MCF 10A (cell line): ENCODE measurements around the gene TGFB3. TPM values are rescaled to one million over a fixed set of nuclear protein-coding genes. Genes with fewer than 3 reads are reported as not detected.

ENCODE experiments used
- BruUV-seq: library from RNA; stranded (reverse); fragments of 400-500 nt; replicated peaks from 2 replicates; lab custom pipeline; 2021; lab: Mats Ljungman, UMichigan
- CTCF ChIA-PET: fragments of 300-600 bp; sonication (Branson Sonifier 250); formaldehyde crosslinking; extraction: SDS; loops from one replicate; lab custom pipeline; 2021; ENCODE audit warnings: antibody characterized with exemption, inconsistent platforms; lab: Yijun Ruan, JAX
- POLR2A ChIA-PET: fragments of 300-600, 350-650 bp; sonication (Branson Sonifier 250); formaldehyde crosslinking; extraction: SDS; loops from one replicate; lab custom pipeline; 2020; ENCODE audit warnings: antibody characterized with exemption, inconsistent platforms; lab: Yijun Ruan, JAX
- DNase-seq: peaks from one replicate; pipeline ENCODE4 v3.0.0-alpha.2; 2018; ENCODE audit not compliant: unreplicated experiment
- H3K27ac Mint-ChIP-seq: one replicate; pipeline ENCODE4 v1.8.0; 2022; ENCODE audit warnings: mild to moderate bottlenecking, low read depth, mixed read lengths; ENCODE audit not compliant: unreplicated experiment
- H3K27me3 Mint-ChIP-seq: one replicate; pipeline ENCODE4 v1.8.0; 2022; ENCODE audit warnings: mixed read lengths; ENCODE audit not compliant: insufficient read depth, unreplicated experiment
- H3K36me3 Mint-ChIP-seq: one replicate; pipeline ENCODE4 v1.8.0; 2022; ENCODE audit warnings: mild to moderate bottlenecking, moderate library complexity, mixed read lengths; ENCODE audit not compliant: insufficient read depth, unreplicated experiment
- H3K4me1 Mint-ChIP-seq: one replicate; pipeline ENCODE4 v1.8.0; 2022; ENCODE audit warnings: mixed read lengths; ENCODE audit not compliant: insufficient read depth, unreplicated experiment
- H3K4me3 Mint-ChIP-seq: one replicate; pipeline ENCODE4 v1.8.0; 2022; ENCODE audit warnings: mild to moderate bottlenecking, moderate library complexity, mixed read lengths; ENCODE audit not compliant: unreplicated experiment
- H3K9me3 Mint-ChIP-seq: one replicate; pipeline ENCODE4 v1.8.0; 2022; ENCODE audit warnings: mixed read lengths; ENCODE audit not compliant: unreplicated experiment
- intact Hi-C: fragments of 100-400 bp; cut with micrococcal nuclease; formaldehyde crosslinking; loops from 2 replicates; pipeline ENCODE4 v1.14.1; 2022
- total RNA-seq: library from RNA; stranded (reverse); gene quantifications from 2 replicates; pipeline ENCODE4 v1.2.3, GENCODE V29; 2022
- TF ChIP-seq, protein P1 (sequence below): fragments of 200-600 bp; IDR thresholded peaks from one replicate; pipeline ENCODE4 v1.8.0; 2022; ENCODE audit warnings: antibody characterized with exemption, mild to moderate bottlenecking; ENCODE audit not compliant: unreplicated experiment

Gene TGFB3
- total RNA-seq, 1 experiment from 2014 or later = 1.5 TPM

DNA sequence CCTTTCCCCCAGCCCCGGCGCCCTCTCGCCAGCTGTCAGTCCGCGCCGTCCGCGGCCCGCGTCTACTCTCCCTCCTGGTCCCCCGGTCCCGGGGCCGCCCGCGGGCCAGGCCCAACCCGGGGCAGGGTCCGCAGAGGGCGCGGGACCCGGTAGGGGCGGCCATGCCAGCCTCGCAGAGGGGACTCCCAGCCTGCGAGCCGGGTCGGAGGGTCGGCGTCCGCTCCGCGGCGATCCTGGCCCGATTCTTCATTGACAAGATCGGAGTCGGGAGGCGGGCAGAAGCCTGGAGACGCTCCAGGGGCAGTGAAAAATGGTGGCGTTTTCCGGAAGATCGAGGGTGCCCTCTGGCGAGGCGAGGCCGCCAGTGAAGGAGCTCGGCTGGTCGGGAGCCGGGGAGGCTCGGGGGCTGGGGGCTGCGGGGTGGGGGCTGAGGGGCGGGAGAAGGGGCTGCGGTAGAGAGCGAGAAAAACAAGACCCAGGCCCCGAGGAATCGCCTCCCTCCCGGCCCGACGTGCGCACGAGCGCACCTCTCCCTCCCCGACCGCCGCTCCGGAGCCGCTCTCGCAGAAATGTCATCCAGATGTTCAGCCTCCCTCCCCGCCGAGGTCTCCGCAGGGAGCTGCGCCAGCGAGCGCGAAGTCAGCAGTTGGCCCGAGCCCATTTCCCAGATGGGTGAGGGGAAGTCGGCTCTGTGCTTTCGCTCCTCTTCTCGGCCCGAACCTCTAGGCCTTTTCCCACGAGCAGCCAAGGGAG lies 647 bp upstream of the TGFB3 start:
- BruUV-seq = no TSS peak
- Mint-ChIP-seq H3K36me3 (peaks cover 4% of the 10 kb centered on the region), H3K4me1 (peaks cover 34% of the 10 kb centered on the region), H3K27ac (peak overlapping the region; percentile 78), H3K4me3 (peak overlapping the region; percentile 73), H3K9me3 (no peaks in the 10 kb centered on the region), H3K27me3 (no peaks in the 10 kb centered on the region)
- TF ChIP-seq, protein P1, sequence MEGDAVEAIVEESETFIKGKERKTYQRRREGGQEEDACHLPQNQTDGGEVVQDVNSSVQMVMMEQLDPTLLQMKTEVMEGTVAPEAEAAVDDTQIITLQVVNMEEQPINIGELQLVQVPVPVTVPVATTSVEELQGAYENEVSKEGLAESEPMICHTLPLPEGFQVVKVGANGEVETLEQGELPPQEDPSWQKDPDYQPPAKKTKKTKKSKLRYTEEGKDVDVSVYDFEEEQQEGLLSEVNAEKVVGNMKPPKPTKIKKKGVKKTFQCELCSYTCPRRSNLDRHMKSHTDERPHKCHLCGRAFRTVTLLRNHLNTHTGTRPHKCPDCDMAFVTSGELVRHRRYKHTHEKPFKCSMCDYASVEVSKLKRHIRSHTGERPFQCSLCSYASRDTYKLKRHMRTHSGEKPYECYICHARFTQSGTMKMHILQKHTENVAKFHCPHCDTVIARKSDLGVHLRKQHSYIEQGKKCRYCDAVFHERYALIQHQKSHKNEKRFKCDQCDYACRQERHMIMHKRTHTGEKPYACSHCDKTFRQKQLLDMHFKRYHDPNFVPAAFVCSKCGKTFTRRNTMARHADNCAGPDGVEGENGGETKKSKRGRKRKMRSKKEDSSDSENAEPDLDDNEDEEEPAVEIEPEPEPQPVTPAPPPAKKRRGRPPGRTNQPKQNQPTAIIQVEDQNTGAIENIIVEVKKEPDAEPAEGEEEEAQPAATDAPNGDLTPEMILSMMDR = peak; percentile 72
- peak; percentile 81 for DNase-seq
- ChIA-PET CTCF (interaction anchor here (0.6 to 12.0 kb wide), 30 partner anchors 9 to 408 kb away, joined by 3 to 205 read pairs (median 3); partner anchors contain the start of gene FLVCR2), POLR2A (interaction anchor here (0.6 to 5.5 kb wide), 15 partner anchors 10 to 405 kb away, joined by 3 to 49 read pairs (median 4); partner anchors contain the start of genes ERG28 and TTLL5)
- intact Hi-C loops = loop anchor here (1.0 to 5.0 kb wide), 6 partner anchors 76 to 405 kb away; partner anchors contain the start of genes ERG28, FLVCR2 and TTLL5

DNA sequence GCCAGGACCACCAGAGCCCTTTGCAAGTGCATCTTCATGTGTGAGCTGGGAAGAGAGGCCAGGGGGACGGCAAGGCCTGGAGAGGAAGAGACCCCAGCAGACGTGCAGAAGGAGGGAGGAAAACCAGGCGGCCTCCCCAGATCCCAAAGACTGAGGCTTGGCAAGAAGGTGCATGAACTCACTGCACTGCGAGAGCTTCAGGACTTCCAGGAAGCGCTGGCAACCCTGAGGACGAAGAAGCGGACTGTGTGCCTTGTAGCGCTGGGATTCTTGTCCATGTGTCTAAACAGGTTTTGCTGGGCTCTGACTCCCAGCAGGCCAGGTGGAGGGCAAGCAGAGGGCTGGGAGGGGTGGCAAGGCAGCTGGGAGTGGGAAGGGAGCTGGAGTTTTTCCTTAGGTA lies 939 bp downstream of the TGFB3 start:
- intact Hi-C loops = loop anchor here (5.0 kb wide), 2 partner anchors 319 to 404 kb away; partner anchors contain the start of genes ERG28, FLVCR2 and TTLL5
- Mint-ChIP-seq H3K27ac (peak overlapping the region; percentile 44), H3K9me3 (no peaks in the 10 kb centered on the region), H3K27me3 (no peaks in the 10 kb centered on the region), H3K4me3 (peak overlapping the region; percentile 73), H3K36me3 (peaks cover 4% of the 10 kb centered on the region), H3K4me1 (peaks cover 27% of the 10 kb centered on the region)
- CTCF ChIA-PET = interaction anchor here (0.6 to 12.0 kb wide), 7 partner anchors 69 to 326 kb away, joined by 3 to 205 read pairs (median 4); no protein-coding TSS in a partner anchor
- POLR2A ChIA-PET = interaction anchor here (0.7 to 5.5 kb wide), 7 partner anchors 9 to 403 kb away, joined by 3 to 49 read pairs (median 7); no protein-coding TSS in a partner anchor
- no TSS peak for BruUV-seq
- DNase-seq = no peak
- TF ChIP-seq, protein P1 = no peak

DNA sequence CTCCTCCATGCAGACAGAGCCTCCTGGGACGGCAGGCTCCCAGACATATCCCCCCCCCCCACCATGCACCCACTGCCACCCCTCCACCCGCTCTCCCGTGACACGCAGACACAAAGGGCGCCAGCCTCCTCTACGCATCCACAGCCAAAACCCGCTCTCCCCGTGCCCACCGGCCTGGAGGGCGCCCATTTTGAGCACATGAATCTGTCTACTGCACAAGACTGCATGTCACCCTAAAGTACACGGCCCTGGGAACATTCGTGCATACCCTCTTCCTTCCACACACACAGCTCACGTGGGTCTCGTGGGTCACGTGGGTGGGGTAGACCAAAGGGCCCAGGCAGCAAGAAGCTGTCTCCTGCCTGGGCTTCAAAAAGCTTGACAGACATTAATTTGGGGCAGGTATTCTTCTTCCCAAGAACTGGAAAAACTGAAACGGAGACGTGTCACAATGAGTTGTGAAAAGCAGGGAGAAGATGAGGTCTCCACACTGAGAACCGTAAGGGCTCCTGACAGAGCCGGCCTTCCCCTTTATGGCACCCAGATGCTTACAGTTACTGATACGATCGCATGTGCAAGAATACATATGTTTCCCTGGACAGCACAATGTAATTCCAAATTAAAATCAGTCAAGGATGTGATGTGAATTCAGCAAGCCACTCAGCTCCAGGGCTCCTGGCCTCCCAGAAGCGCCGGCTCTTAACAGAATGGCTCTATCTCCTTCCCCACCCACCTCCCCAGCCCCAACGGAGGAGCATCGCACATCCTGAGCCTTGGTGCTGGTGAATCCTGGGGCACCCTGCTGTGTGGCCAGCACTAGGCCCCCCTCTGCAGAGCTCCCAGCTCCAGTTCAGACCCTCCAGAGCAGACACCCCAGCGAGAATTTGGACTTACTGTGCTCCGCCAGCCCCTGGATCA lies 1.9 kb downstream of the TGFB3 start:
- Mint-ChIP-seq H3K36me3 (peaks cover 4% of the 10 kb centered on the region), H3K4me3 (no peak overlapping the region), H3K9me3 (no peaks in the 10 kb centered on the region), H3K27ac (peak overlapping the region; percentile 44), H3K27me3 (no peaks in the 10 kb centered on the region), H3K4me1 (peaks cover 27% of the 10 kb centered on the region)
- POLR2A ChIA-PET = interaction anchor here (0.7 to 5.5 kb wide), 5 partner anchors 10 to 319 kb away, joined by 3 to 30 read pairs (median 3); partner anchors contain the start of gene ERG28
- intact Hi-C loops = loop anchor here (5.0 kb wide), 2 partner anchors 318 to 403 kb away; partner anchors contain the start of genes ERG28, FLVCR2 and TTLL5
- DNase-seq = no peak
- TF ChIP-seq, protein P1 = no peak
- BruUV-seq = no TSS peak
- CTCF ChIA-PET = interaction anchor here (0.5 to 12.0 kb wide), 15 partner anchors 13 to 278 kb away, joined by 3 to 205 read pairs (median 5); no protein-coding TSS in a partner anchor
